Esophagus muscularis mucosa (tissue), 4 donors: ENCODE measurements around the gene CDCA7. TPM values are rescaled to one million over a fixed set of nuclear protein-coding genes. Genes with fewer than 3 reads are reported as not detected.
"Not testable (repeated sequence)": the region's sequence is repeated elsewhere in the genome, so short reads cannot be mapped to it uniquely, and the experiment has no call there.

Experiments used
- DNase-seq: peaks from one replicate; pipeline ENCODE4 v3.0.0-alpha.2; 2017; ENCODE audit errors: extremely low spot score
- H3K27ac ChIP-seq, 4 donors: fragments of 200-600 bp; sonication (generic); replicated peaks in 1 of 4; 1 replicate in 3 of 4; 2 replicates in 1 of 4; pipeline ENCODE4 v1.5.1; 2016 to 2019; ENCODE audit warnings: mild to moderate bottlenecking in 1 of 4
- H3K27me3 ChIP-seq, 4 donors: fragments of 200-600 bp; sonication (generic); one replicate each; pipeline versions ENCODE4 v1.5.1 to v1.6.0; 2016 to 2019
- H3K36me3 ChIP-seq, 4 donors: fragments of 200-600 bp; sonication (generic); one replicate each; pipeline ENCODE4 v1.5.1; 2016 to 2019
- H3K4me1 ChIP-seq, 4 donors: fragments of 200-600 bp; sonication (generic); one replicate each; pipeline ENCODE4 v1.5.1; 2016 to 2019
- H3K4me3 ChIP-seq, 4 donors: fragments of 200-600 bp; sonication (generic); 1 replicate in 2 of 4; 2 replicates in 2 of 4; pipeline ENCODE4 v1.5.1; 2016 to 2019; ENCODE audit warnings: mild to moderate bottlenecking in 4 of 4, moderate library complexity in 1 of 4
- H3K9me3 ChIP-seq, 4 donors: fragments of 200-600 bp; sonication (generic); 1 replicate in 3 of 4; 2 replicates in 1 of 4; pipeline ENCODE4 v1.5.1; 2016 to 2019
- CTCF ChIP-seq, 3 experiments: fragments of 200-600 bp in 2 of 3; fragments of 450-650 bp in 1 of 3; sonication (generic) in 2 of 3; IDR thresholded peaks; one replicate each; pipeline ENCODE4 v1.5.1; 2017 to 2019; ENCODE audit warnings: antibody characterized with exemption in 3 of 3, mild to moderate bottlenecking in 2 of 3, moderate library complexity in 1 of 3
- EP300 ChIP-seq: sonication (generic); formaldehyde crosslinking; IDR thresholded peaks from one replicate; pipeline ENCODE4 v1.6.1; 2017; ENCODE audit warnings: antibody characterized with exemption
- POLR2A ChIP-seq: fragments of 450-650 bp; IDR thresholded peaks from one replicate; pipeline ENCODE4 v1.6.1; 2017; ENCODE audit warnings: antibody characterized with exemption, moderate library complexity, mild to moderate bottlenecking, low read depth
- POLR2AphosphoS5 ChIP-seq, 2 donors: sonication (generic); formaldehyde crosslinking; IDR thresholded peaks; one replicate each; pipeline ENCODE4 v1.6.1; 2017; ENCODE audit warnings: antibody characterized with exemption in 2 of 2
- WGBS: methylation state at CpG from one replicate; pipeline ENCODE4 v1.1.5; 2018; 5-methylcytosine and 5-hydroxymethylcytosine counted together
- intact Hi-C: fragments of 100-400 bp; cut with DNase I; formaldehyde crosslinking; loops from one replicate; pipeline ENCODE4 v1.15.1; 2023
- total RNA-seq, 4 donors: library from RNA; depleted of rRNA; stranded (reverse); fragments of >200 nt; gene quantifications; one replicate each; pipeline versions ENCODE4 v1.1.0 to v1.2.1, GENCODE V29; 2016

The CDCA7 gene
- total RNA-seq, 4 donors from 2014 or later = 0.42 to 3.1 (median 1.2) TPM

- no peak for DNase-seq
- no peaks in the 10 kb centered on the region for H3K27me3 ChIP-seq
These were observed 31.3 kb upstream of the CDCA7 start for GRCh38 chr2:173323371-173323770.

GRCh38 chr2:173326806-173327205 lies 27.9 kb upstream of the CDCA7 start:
- no peaks in the 10 kb centered on the region for H3K36me3 ChIP-seq
- H3K4me3 ChIP-seq = no peak overlapping the region
- no peak for DNase-seq
- H3K4me1 ChIP-seq = no peaks in the 10 kb centered on the region
- peaks cover 0 to 48% (median 30%) of the 10 kb centered on the region in 4 donors for H3K9me3 ChIP-seq
- no peaks in the 10 kb centered on the region for H3K27me3 ChIP-seq
- TF ChIP-seq POLR2AphosphoS5 (IDR thresholded peaks at IDR 0.05) (no peak), EP300 (no peak), POLR2A (no peak), CTCF (IDR thresholded peaks at IDR 0.05) (no peak)
- WGBS = 88% methylated on average over 1 of the region's 1 CpG
- H3K27ac ChIP-seq = no peak overlapping the region
- intact Hi-C loops = no loop called here

More at GRCh38 chr2:173323371-173323770, 31.3 kb upstream of the CDCA7 start:
- Histone ChIP-seq H3K36me3 (no peaks in the 10 kb centered on the region), H3K4me3 (no peak overlapping the region), H3K4me1 (no peaks in the 10 kb centered on the region), H3K9me3 (peaks cover 0 to 35% (median 24%) of the 10 kb centered on the region in 4 donors), H3K27ac (no peak overlapping the region)
- intact Hi-C loops = no loop called here
- WGBS = 86% methylated on average over 6 of the region's 6 CpGs
- TF ChIP-seq POLR2A = no peak
- no peak for TF ChIP-seq EP300
- TF ChIP-seq POLR2AphosphoS5 (IDR thresholded peaks at IDR 0.05) = no peak
- TF ChIP-seq CTCF (IDR thresholded peaks at IDR 0.05) = no peak

GRCh38 chr2:173327421-173327820 lies 27.3 kb upstream of the CDCA7 start:
- TF ChIP-seq CTCF (IDR thresholded peaks at IDR 0.05) (no peak), EP300 (no peak), POLR2A (no peak), POLR2AphosphoS5 (IDR thresholded peaks at IDR 0.05) (no peak)
- Histone ChIP-seq H3K9me3 (peaks cover 0 to 55% (median 35%) of the 10 kb centered on the region in 4 donors), H3K27ac (no peak overlapping the region), H3K36me3 (no peaks in the 10 kb centered on the region), H3K27me3 (no peaks in the 10 kb centered on the region), H3K4me3 (no peak overlapping the region), H3K4me1 (no peaks in the 10 kb centered on the region)
- intact Hi-C loops = no loop called here
- no peak for DNase-seq
- 98% methylated on average over 5 of the region's 5 CpGs for WGBS

GRCh38 chr2:173333003-173333402 lies 21.7 kb upstream of the CDCA7 start:
- 79% methylated on average over 3 of the region's 3 CpGs for WGBS
- H3K27me3 ChIP-seq, H3K27ac ChIP-seq, H3K4me1 ChIP-seq, DNase-seq, H3K36me3 ChIP-seq, intact Hi-C loops, H3K4me3 ChIP-seq: not testable (repeated sequence)
- H3K9me3 ChIP-seq = peaks cover 0 to 32% (median 25%) of the 10 kb centered on the region in 4 donors

GRCh38 chr2:173339807-173340206 lies 14.9 kb upstream of the CDCA7 start:
- TF ChIP-seq EP300 (no peak), POLR2AphosphoS5 (IDR thresholded peaks at IDR 0.05) (no peak), CTCF (IDR thresholded peaks at IDR 0.05) (no peak), POLR2A (no peak)
- H3K4me3 ChIP-seq = no peak overlapping the region
- intact Hi-C loops = no loop called here
- H3K4me1 ChIP-seq = no peaks in the 10 kb centered on the region
- 98% methylated on average over 8 of the region's 8 CpGs for WGBS
- no peaks in the 10 kb centered on the region for H3K27me3 ChIP-seq
- H3K36me3 ChIP-seq = no peaks in the 10 kb centered on the region
- no peak overlapping the region for H3K27ac ChIP-seq
- DNase-seq = no peak
- peaks cover 0 to under 1% (median 0%) of the 10 kb centered on the region in 4 donors for H3K9me3 ChIP-seq
